ENCODE results near the gene PPME1.

Gene PPME1

GRCh38 chr11:74280494-74280893, 109.4 kb downstream of the PPME1 start:
- DNase-seq (ENCODE audit: low read depth in 1 of 2, low spot score in 1 of 2), result no peak

GRCh38 chr11:74282421-74282820, 111.3 kb downstream of the PPME1 start:
- no peak for DNase-seq (ENCODE audit: low read depth in 1 of 2, low spot score in 1 of 2)

GRCh38 chr11:74282914-74283371, 111.9 kb downstream of the PPME1 start:
- DNase-seq (ENCODE audit: low read depth in 1 of 2, low spot score in 1 of 2), result no peak

GRCh38 chr11:74283580-74284180, 112.6 kb downstream of the PPME1 start:
- no peak for DNase-seq (ENCODE audit: low read depth in 1 of 2, low spot score in 1 of 2)

- no peak for DNase-seq (ENCODE audit: low read depth in 1 of 2, low spot score in 1 of 2)
Measured at GRCh38 chr11:74284466-74284865, 113.4 kb downstream of the PPME1 start.

- no peak for DNase-seq (ENCODE audit: low read depth in 1 of 2, low spot score in 1 of 2)
Measured at GRCh38 chr11:74288161-74288560, 117.1 kb downstream of the PPME1 start.

- DNase-seq (ENCODE audit: low read depth in 1 of 2, low spot score in 1 of 2), result no peak
Measured at GRCh38 chr11:74288911-74289310, 117.8 kb downstream of the PPME1 start.

- DNase-seq (ENCODE audit: low read depth in 1 of 2, low spot score in 1 of 2), result no peak
Measured at GRCh38 chr11:74297484-74297883, 126.4 kb downstream of the PPME1 start.

GRCh38 chr11:74299015-74299414, 127.9 kb downstream of the PPME1 start:
- no peak for DNase-seq (ENCODE audit: low read depth in 1 of 2, low spot score in 1 of 2)
